PC-9 (cell line): ENCODE data around the gene DENND2A. TPM values are rescaled to one million over a fixed set of nuclear protein-coding genes. Genes with fewer than 3 reads are reported as not detected.
"Not testable (repeated sequence)": the region's sequence is repeated elsewhere in the genome, so short reads cannot be mapped to it uniquely, and the experiment has no call there.

Experiments used
- BruUV-seq: library from RNA; stranded (reverse); fragments of 400-500 nt; replicated peaks from 2 replicates; lab custom pipeline; 2021; lab: Mats Ljungman, UMichigan
- CTCF ChIA-PET: fragments of 300-600 bp; sonication (Branson Sonifier 250); formaldehyde crosslinking; loops from one replicate; lab custom pipeline; 2022; ENCODE audit warnings: antibody characterized with exemption; lab: Charles Lee
- POLR2A ChIA-PET: fragments of 300-600 bp; sonication (Branson Sonifier 250); formaldehyde crosslinking; loops from one replicate; lab custom pipeline; 2022; ENCODE audit warnings: antibody characterized with exemption; ENCODE audit not compliant: unreplicated experiment; lab: Charles Lee
- DNase-seq, 2 experiments: peaks; one replicate each; pipeline versions ENCODE4 v3.0.0 to v3.0.0-alpha.2; 2015 to 2022; ENCODE audit warnings: mixed read lengths in 1 of 2
- H2AFZ ChIP-seq: fragments of 200-600 bp; sonication (generic); 2 replicates; pipeline ENCODE4 v1.8.1; 2017; ENCODE audit warnings: antibody characterized with exemption
- H3F3A ChIP-seq: fragments of 200-600 bp; sonication (generic); 2 replicates; pipeline ENCODE4 v1.8.1; 2017; ENCODE audit warnings: antibody characterized with exemption, mild to moderate bottlenecking, low read depth; ENCODE audit not compliant: insufficient read depth
- H3K27ac ChIP-seq: fragments of 200-600 bp; sonication (generic); 2 replicates; pipeline ENCODE4 v1.6.1; 2016; ENCODE audit warnings: mixed run types
- H3K27me3 ChIP-seq: fragments of 200-600 bp; sonication (generic); 2 replicates; pipeline ENCODE4 v1.6.1; 2016; ENCODE audit warnings: low read depth, mixed run types; ENCODE audit not compliant: insufficient read depth
- H3K36me3 ChIP-seq: fragments of 200-600 bp; sonication (generic); 2 replicates; pipeline ENCODE4 v1.6.1; 2016; ENCODE audit warnings: low read depth, mixed run types
- H3K4me1 ChIP-seq: fragments of 200-600 bp; sonication (generic); replicated peaks from 2 replicates; pipeline ENCODE4 v1.6.1; 2016; ENCODE audit warnings: mixed run types; ENCODE audit not compliant: insufficient read depth
- H3K4me2 ChIP-seq: fragments of 200-600 bp; sonication (generic); 2 replicates; pipeline ENCODE4 v1.6.1; 2017; ENCODE audit warnings: mixed run types
- H3K4me3 ChIP-seq: fragments of 200-600 bp; sonication (generic); 2 replicates; pipeline ENCODE4 v1.6.1; 2016; ENCODE audit warnings: mixed run types
- H3K79me2 ChIP-seq: fragments of 200-600 bp; sonication (generic); 2 replicates; pipeline ENCODE4 v1.6.1; 2017; ENCODE audit warnings: low read depth, mixed run types
- H3K9me2 ChIP-seq: fragments of 200-600 bp; sonication (generic); 2 replicates; pipeline ENCODE4 v1.8.1; 2017; ENCODE audit warnings: mild to moderate bottlenecking; ENCODE audit not compliant: insufficient read depth
- H3K9me3 ChIP-seq: fragments of 200-600 bp; sonication (generic); 2 replicates; pipeline ENCODE4 v1.8.1; 2016; ENCODE audit warnings: low read depth; ENCODE audit not compliant: insufficient read depth
- H4K20me1 ChIP-seq: fragments of 200-600 bp; sonication (generic); 2 replicates; pipeline ENCODE4 v1.8.1; 2017; ENCODE audit not compliant: insufficient read depth
- EZH2 ChIP-seq: fragments of 200-600 bp; sonication (generic); IDR thresholded peaks from 2 replicates; pipeline ENCODE4 v1.8.0; 2017; ENCODE audit warnings: antibody characterized with exemption, low read depth
- intact Hi-C: fragments of 100-400 bp; cut with micrococcal nuclease; formaldehyde crosslinking; loops from one replicate; pipeline ENCODE4 v1.10.0; 2022; ENCODE audit not compliant: unreplicated experiment
- total RNA-seq: library from RNA; stranded (reverse); gene quantifications from 2 replicates; pipeline ENCODE4 v1.2.3, GENCODE V29; 2021
- TF ChIP-seq, protein P1 (sequence below): fragments of 200-600 bp; sonication (generic); conservative IDR thresholded peaks from 2 replicates; pipeline ENCODE4 v1.6.1; 2017; ENCODE audit warnings: mixed run types, antibody characterized with exemption, mild to moderate bottlenecking, moderate library complexity

DENND2A gene
- total RNA-seq, 1 experiment from 2014 or later = 4.2 TPM

DNA sequence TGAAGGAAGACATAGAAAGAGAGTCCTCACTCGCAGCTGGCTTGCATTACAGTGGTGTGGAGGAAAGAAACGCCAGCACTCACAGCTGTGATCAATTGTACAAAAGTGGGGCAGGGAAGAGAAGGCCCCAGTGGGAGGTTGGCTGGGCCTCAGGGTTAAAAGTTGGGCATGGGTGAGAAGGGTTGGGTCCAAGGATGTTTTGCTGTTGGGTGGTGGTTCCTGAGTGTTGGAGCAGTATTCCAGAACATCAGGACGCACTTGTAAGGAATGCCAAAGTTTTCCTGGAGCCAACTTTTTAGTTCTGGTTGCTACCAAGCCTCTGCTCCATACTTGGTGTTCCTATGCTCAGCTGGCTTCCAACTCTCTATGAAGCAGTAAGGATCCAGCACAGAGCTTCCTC lies 105.9 kb downstream of the DENND2A start:
- Histone ChIP-seq H4K20me1 (no peaks in the 10 kb centered on the region), H3K9me2 (no peaks in the 10 kb centered on the region), H3K79me2 (no peaks in the 10 kb centered on the region), H3K4me1 (no peaks in the 10 kb centered on the region), H3K27me3 (no peaks in the 10 kb centered on the region), H3F3A (no peaks in the 10 kb centered on the region), H3K36me3 (no peaks in the 10 kb centered on the region), H3K27ac (no peak overlapping the region), H3K4me3 (no peak overlapping the region), H3K4me2 (no peak overlapping the region), H3K9me3 (no peaks in the 10 kb centered on the region), H2AFZ (no peak overlapping the region)
- no peak for DNase-seq
- BruUV-seq = no TSS peak
- intact Hi-C loops = no loop called here
- ChIA-PET CTCF (no interaction called here), POLR2A (no interaction called here)
- TF ChIP-seq EZH2 = no peak
- TF ChIP-seq, protein P1, sequence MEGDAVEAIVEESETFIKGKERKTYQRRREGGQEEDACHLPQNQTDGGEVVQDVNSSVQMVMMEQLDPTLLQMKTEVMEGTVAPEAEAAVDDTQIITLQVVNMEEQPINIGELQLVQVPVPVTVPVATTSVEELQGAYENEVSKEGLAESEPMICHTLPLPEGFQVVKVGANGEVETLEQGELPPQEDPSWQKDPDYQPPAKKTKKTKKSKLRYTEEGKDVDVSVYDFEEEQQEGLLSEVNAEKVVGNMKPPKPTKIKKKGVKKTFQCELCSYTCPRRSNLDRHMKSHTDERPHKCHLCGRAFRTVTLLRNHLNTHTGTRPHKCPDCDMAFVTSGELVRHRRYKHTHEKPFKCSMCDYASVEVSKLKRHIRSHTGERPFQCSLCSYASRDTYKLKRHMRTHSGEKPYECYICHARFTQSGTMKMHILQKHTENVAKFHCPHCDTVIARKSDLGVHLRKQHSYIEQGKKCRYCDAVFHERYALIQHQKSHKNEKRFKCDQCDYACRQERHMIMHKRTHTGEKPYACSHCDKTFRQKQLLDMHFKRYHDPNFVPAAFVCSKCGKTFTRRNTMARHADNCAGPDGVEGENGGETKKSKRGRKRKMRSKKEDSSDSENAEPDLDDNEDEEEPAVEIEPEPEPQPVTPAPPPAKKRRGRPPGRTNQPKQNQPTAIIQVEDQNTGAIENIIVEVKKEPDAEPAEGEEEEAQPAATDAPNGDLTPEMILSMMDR = no peak

DNA sequence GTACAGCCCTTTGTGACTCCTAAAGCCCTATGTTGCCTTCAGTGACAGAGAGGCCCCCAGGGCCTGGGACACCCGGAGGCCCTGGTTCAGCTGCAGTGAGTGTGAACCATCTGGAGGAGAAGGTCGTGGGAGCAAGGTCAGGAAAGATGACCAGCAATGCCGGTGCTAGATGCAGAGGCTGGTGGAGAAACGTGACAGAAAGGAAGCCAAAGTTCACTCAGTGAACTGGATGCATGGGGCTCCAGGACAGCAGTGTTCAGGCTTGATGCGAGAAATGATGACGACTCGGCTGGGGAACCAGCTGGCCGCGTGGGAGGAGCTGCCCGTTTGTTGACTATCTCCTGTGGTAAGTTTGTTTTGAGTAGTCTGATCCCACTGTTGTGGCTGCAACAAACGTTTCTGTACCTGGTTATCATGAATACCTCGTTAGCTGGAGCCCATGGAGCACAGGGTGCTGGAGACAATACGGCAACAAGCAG lies 107.2 kb downstream of the DENND2A start:
- ChIA-PET CTCF (interaction anchor here (0.6 kb wide), 1 partner anchor 123 kb away, joined by 3 read pairs; no protein-coding TSS in a partner anchor), POLR2A (no interaction called here)
- intact Hi-C loops = no loop called here
- Histone ChIP-seq H3K4me3 (no peak overlapping the region), H3K4me1 (no peaks in the 10 kb centered on the region), H3K4me2 (no peak overlapping the region), H2AFZ (no peak overlapping the region), H3K27ac (no peak overlapping the region), H4K20me1 (no peaks in the 10 kb centered on the region), H3K79me2 (no peaks in the 10 kb centered on the region), H3K27me3 (no peaks in the 10 kb centered on the region), H3K9me3 (no peaks in the 10 kb centered on the region), H3K9me2 (no peaks in the 10 kb centered on the region), H3K36me3 (no peaks in the 10 kb centered on the region), H3F3A (no peaks in the 10 kb centered on the region)
- no peak for TF ChIP-seq EZH2
- TF ChIP-seq, protein P1 = no peak
- no peak for DNase-seq
- BruUV-seq = no TSS peak

DNA sequence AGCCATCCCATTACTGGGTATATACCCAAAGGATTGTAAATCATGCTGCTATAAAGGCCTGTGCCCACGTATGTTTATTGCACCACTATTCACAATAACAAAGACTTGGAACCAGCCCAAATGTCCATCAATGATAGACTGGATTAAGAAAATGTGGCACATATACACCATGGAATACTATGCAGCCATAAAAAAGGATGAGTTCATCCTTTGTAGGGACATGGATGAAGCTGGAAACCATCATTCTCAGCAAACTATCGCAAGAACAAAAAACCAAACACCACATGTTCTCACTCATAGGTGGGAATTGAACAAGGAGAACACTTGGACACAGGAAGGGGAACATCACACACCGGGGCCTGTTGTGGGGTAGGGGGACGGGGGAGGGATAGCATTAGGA lies 111.2 kb downstream of the DENND2A start:
- H3K27me3 ChIP-seq, CTCF ChIA-PET, H3K4me2 ChIP-seq, DNase-seq, H3K79me2 ChIP-seq, BruUV-seq, intact Hi-C loops, H3K9me3 ChIP-seq, H3K36me3 ChIP-seq, H3K4me3 ChIP-seq, H3F3A ChIP-seq, H3K9me2 ChIP-seq, H2AFZ ChIP-seq, POLR2A ChIA-PET, H3K27ac ChIP-seq, H4K20me1 ChIP-seq: not testable (repeated sequence)
- H3K4me1 ChIP-seq = peaks cover 16% of the 10 kb centered on the region
